GM10248 (cell line): ENCODE data around the gene FAM76A.
"Not testable (repeated sequence)": the region's sequence is repeated elsewhere in the genome, so short reads cannot be mapped to it uniquely, and the experiment has no call there.

Experiments
- CTCF ChIA-PET: fragments of 300-600 bp; sonication (Branson Sonifier 250); formaldehyde crosslinking; extraction: SDS; loops from one replicate; lab custom pipeline; 2021; ENCODE audit warnings: antibody characterized with exemption; lab: Yijun Ruan, JAX
- POLR2A ChIA-PET: fragments of 350-650 bp; sonication (Branson Sonifier 250); formaldehyde crosslinking; extraction: SDS; loops from one replicate; lab custom pipeline; 2020; ENCODE audit warnings: antibody characterized with exemption; lab: Yijun Ruan, JAX
- DNase-seq: peaks from one replicate; pipeline ENCODE4 v3.0.0; 2012; ENCODE audit errors: extremely low spot score
- TF ChIP-seq, protein P1 (sequence below): IDR thresholded peaks from 2 replicates; pipeline ENCODE4 v1.5.1; 2012; ENCODE audit warnings: mild to moderate bottlenecking, low read depth; ENCODE audit errors: extremely low read depth, missing control alignments, control extremely low read depth

FAM76A gene

DNA sequence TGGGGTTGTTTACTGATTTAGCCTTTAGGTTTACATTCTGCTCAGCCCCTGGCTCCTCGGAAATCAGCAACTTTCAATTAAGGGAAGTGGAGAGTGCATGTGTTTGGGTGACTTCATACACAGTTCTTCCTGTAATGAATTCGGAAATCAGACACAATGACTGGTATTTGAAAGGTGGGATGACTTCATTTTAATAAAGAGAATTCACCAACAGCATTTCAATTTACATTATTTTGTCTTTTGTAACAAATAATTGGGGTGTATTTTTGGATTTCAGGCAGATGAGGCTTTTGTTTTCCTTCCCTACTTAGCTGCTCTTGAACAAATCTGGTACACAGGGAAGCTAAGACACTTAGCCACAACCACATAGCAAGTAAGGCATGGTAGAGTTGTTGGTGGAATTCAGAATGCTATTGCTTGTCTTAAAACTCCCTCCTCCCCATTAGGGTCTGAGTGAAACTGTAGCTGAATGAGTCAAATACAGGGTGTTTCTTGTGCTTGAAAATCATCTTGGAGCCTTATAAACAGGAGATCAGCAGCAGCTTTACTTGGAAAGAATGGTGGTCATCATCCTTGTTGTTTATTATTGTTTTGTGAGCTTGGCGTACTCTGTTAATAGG is 48.2 kb downstream of the FAM76A start:
- TF ChIP-seq, protein P1, sequence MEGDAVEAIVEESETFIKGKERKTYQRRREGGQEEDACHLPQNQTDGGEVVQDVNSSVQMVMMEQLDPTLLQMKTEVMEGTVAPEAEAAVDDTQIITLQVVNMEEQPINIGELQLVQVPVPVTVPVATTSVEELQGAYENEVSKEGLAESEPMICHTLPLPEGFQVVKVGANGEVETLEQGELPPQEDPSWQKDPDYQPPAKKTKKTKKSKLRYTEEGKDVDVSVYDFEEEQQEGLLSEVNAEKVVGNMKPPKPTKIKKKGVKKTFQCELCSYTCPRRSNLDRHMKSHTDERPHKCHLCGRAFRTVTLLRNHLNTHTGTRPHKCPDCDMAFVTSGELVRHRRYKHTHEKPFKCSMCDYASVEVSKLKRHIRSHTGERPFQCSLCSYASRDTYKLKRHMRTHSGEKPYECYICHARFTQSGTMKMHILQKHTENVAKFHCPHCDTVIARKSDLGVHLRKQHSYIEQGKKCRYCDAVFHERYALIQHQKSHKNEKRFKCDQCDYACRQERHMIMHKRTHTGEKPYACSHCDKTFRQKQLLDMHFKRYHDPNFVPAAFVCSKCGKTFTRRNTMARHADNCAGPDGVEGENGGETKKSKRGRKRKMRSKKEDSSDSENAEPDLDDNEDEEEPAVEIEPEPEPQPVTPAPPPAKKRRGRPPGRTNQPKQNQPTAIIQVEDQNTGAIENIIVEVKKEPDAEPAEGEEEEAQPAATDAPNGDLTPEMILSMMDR: no peak
- ChIA-PET POLR2A (interaction anchor here (1.0 to 1.4 kb wide), 2 partner anchors 103 to 808 kb away, joined by 3 to 7 read pairs; no protein-coding TSS in a partner anchor), CTCF (interaction anchor here (0.8 to 2.2 kb wide), 5 partner anchors 12 to 111 kb away, joined by 3 to 7 read pairs (median 3); no protein-coding TSS in a partner anchor)
- no peak for DNase-seq

DNA sequence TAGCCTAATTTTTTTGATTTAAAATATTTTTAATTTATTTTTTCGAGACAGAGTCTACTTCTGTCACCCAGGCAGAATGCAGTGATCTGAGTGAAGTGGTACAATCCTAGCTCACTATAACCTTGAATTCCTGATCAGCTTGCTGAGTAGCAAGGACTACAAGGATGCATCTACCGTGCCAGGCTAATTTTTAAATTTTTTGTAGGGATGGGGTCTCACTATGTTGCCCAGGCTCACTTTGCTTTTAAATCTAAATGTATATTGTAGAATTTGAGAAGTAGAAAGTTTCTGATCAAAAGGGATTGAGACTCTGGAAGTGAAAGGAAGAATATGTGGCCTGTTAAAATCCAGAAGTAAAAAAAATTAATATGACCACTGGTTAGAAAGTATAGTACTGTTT is 48.9 kb downstream of the FAM76A start:
- POLR2A ChIA-PET: no interaction called here
- CTCF ChIA-PET: interaction anchor here (1.1 to 2.2 kb wide), 4 partner anchors 16 to 263 kb away, joined by 3 to 7 read pairs (median 3); no protein-coding TSS in a partner anchor
- TF ChIP-seq, protein P1: no peak
- no peak for DNase-seq

DNA sequence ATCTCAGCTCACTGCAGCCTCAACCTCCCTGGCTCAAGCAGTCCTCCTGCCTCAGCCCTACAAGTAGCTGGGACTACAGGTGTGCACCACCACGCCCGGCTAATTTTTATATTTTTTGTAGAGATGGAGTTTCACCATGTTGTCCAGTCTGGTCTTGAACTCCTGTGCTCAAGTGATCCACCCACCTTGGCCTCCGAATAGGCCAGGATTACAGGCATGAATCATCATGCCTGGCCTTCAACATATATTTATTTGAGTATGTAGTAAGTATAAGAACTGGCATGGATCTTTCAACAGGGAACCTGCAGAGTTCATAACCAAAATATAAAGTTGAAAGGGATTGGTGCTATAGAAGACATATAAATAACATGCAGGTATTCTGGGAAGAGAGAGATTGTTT is 49.6 kb downstream of the FAM76A start:
- CTCF ChIA-PET: interaction anchor here (1.1 to 2.2 kb wide), 5 partner anchors 15 to 262 kb away, joined by 3 to 4 read pairs (median 3); no protein-coding TSS in a partner anchor
- POLR2A ChIA-PET, DNase-seq: not testable (repeated sequence)

DNA sequence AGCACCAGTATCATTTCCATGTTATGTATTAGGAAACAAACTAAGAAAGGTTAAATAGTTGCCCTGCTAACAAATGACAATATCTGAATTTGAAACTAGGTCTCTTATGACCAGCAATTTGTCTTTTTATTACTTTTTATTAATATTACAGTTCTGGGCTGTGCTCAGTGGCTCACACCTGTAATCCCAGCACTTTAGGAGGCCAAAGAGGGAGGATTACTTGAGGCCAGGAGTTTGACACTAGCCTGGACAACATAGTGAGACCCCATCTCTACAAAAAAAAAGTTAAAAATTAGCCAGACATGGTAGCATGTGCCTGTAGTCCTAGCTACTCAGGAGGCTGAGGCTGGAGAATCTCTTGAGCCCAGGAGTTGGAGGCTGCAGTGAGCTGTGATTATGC is 50.5 kb downstream of the FAM76A start:
- CTCF ChIA-PET: interaction anchor here (0.9 to 2.2 kb wide), 4 partner anchors 9 to 51 kb away, joined by 3 to 5 read pairs (median 4); partner anchors contain the start of gene FAM76A
- POLR2A ChIA-PET: interaction anchor here (0.6 kb wide), 1 partner anchor 297 kb away, joined by 3 read pairs; no protein-coding TSS in a partner anchor

DNA sequence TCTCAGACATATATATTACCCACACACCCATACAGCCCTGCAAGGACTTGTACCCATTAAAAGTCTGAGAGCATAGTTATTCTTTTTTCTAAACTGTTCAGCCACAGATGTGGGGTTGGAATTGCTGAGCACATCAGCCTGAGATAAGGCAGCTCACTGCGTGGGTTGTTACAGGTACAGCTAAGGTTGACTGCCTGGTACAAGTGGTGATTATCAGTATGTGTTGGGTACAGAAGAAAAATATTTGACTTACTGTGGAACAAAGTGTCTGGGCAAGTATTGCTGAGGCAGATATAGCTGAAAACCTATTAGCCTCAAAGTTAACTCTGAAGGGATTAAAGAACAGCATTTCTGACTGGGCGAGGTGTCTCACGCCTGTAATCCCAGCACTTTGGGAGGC is 52.3 kb downstream of the FAM76A start:
- ChIA-PET CTCF (interaction anchor here (1.3 to 1.5 kb wide), 2 partner anchors 10 to 579 kb away, joined by 3 read pairs; no protein-coding TSS in a partner anchor), POLR2A (no interaction called here)
- TF ChIP-seq, protein P1: no peak
- no peak for DNase-seq

More for the DNA sequence above, 50.5 kb downstream of the FAM76A start:
- not testable (repeated sequence) for DNase-seq

DNA sequence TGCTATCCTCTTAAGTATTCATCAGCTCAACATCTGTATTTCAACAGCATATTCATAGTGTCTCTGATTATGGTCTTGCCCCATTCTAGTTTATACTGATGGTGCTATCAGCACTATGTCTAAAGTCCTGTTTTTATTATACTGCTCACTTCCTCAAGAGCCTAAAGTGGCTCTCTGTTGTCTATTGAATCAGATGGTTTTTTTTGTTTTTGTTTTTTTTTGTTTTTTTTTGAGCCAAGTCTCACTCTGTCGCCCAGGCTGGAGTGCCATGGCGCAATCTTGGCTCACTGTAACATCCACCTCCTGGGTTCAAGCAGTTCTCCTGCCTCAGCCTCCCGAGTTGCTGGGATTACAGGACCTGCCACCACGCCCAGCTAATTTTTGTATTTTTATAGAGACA is 53.4 kb downstream of the FAM76A start:
- TF ChIP-seq, protein P1: no peak
- CTCF ChIA-PET: interaction anchor here (0.9 kb wide), 1 partner anchor 10 kb away, joined by 3 read pairs; no protein-coding TSS in a partner anchor
- DNase-seq: no peak
- POLR2A ChIA-PET: no interaction called here

DNA sequence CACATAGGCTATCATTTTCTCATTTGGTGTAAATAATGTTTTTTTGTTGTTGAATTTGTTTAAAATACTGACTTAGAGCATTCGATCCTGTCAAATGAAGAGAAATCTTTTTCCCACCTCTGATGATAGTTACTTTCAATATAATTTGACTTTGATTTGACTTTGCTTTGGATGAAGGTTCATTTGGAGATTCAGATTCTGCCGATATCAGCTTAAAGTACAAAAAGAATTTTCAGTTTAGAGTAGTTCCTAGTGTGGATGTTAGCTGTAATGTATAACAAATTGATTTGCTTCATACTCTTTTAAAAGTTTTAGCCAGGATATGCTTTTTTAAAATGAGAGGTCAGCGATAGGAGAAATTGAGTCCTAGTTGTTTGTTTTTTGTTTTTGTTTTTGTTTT is 57.2 kb downstream of the FAM76A start:
- POLR2A ChIA-PET: no interaction called here
- no peak for DNase-seq
- CTCF ChIA-PET: no interaction called here
- TF ChIP-seq, protein P1: no peak
